ENCODE results near the gene PCDHGA2. TPM values are rescaled to one million over a fixed set of nuclear protein-coding genes. Genes with fewer than 3 reads are reported as not detected.

The PCDHGA2 gene
- total and polyA plus RNA-seq, 9 of the 15 experiments (the other 6 are each of a cell fraction or from before 2014, with no cell fraction given): 0.07 to 0.27 (median 0.15) TPM; not detected in 2

GRCh38 chr5:141328231-141328630 lies 10.3 kb upstream of the PCDHGA2 start:
- ATAC-seq: no peak
- no peaks in the 10 kb centered on the region for H3K9me3 ChIP-seq (replicated peaks; ENCODE audit: control insufficient read depth, insufficient read depth, low read depth, low read length)
- no peaks in the 10 kb centered on the region for H3K9me1 ChIP-seq (ENCODE audit: control insufficient read depth, insufficient read depth, low read length)
- in situ Hi-C loops (cut with MboI): no loop called here
- WGBS (ENCODE audit: insufficient coverage, low coverage, missing lambda C conversion rate): 15% methylated on average over 8 of the region's 8 CpGs
- H4K20me1 ChIP-seq (replicated peaks; ENCODE audit: control insufficient read depth, insufficient read depth, low read length): no peaks in the 10 kb centered on the region
- no peak overlapping the region for H3K27ac ChIP-seq (ENCODE audit: extremely low read depth, low read depth, low read length)
- ChIA-PET POLR2A (interaction anchor here (1.2 kb wide), 1 partner anchor 8 kb away, joined by 5 read pairs; the partner anchor contains the start of gene TAF7), CTCF (ENCODE audit: low intra/inter-chr PET ratio) (no interaction called here)
- no peak overlapping the region for H3K4me2 ChIP-seq (ENCODE audit: insufficient read depth, low read length)
- H3K36me3 ChIP-seq (ENCODE audit: control insufficient read depth, insufficient read depth, low read length): no peaks in the 10 kb centered on the region
- H3K4me1 ChIP-seq (replicated peaks in 1 of 2; ENCODE audit: control insufficient read depth in 2 of 2, insufficient read depth in 2 of 2, low read length in 2 of 2): no peaks in the 10 kb centered on the region; a peak in 1 of 5 replicates
- H3K9ac ChIP-seq (ENCODE audit: insufficient read depth in 1 of 2, low read depth in 2 of 2, low read length in 2 of 2): no peak overlapping the region
- DNase-seq (ENCODE audit: extremely low read depth in 1 of 4, low spot score in 3 of 4): no peak
- no peaks in the 10 kb centered on the region for H3K79me2 ChIP-seq (ENCODE audit: control insufficient read depth, insufficient read depth, low read length)
- no peak overlapping the region for H3K4me3 ChIP-seq
- FAIRE-seq: no peak
- H2AFZ ChIP-seq (ENCODE audit: low read depth, low read length): no peak overlapping the region
- BruUV-seq (replicated peaks): no TSS peak
- intact Hi-C loops (cut with micrococcal nuclease): loop anchor here (5.0 to 10.0 kb wide), 2 partner anchors 44 to 113 kb away; partner anchors contain the start of genes PCDHB13, PCDHGA6 and PCDHGB3
- H3K27me3 ChIP-seq (ENCODE audit: control insufficient read depth in 2 of 2, insufficient read depth in 2 of 2, low read length in 2 of 2): peaks cover 0 to 6% of the 10 kb centered on the region in 2 experiments; a peak in 3 of 5 replicates
- TF ChIP-seq CBFB (CRISPR knock-in tag; IDR thresholded peaks at IDR 0.05): 0 out of 2 replicates have a peak, but pooled peaks have one; percentile 37
- no peak for TF ChIP-seq ZNF384 (IDR thresholded peaks at IDR 0.05; ENCODE audit: low read depth, low read length)
- TF ChIP-seq HDAC2 (IDR thresholded peaks at IDR 0.05): no peak
- TF ChIP-seq RNF2 (IDR thresholded peaks at IDR 0.05): no peak
- TF ChIP-seq ZNF589 (CRISPR knock-in tag; IDR thresholded peaks at IDR 0.05; ENCODE audit: low read depth): no peak
- TF ChIP-seq THRAP3 (IDR thresholded peaks at IDR 0.05; ENCODE audit: borderline replicate concordance): no peak
